Mesendoderm (in vitro differentiated cells): ENCODE data around the gene KCNAB2.
A peak's percentile ranks its signal among the peaks of the same experiment; 100 is the strongest.

Experiments
- DNase-seq: peaks from one replicate; pipeline ENCODE4 v3.0.0; 2013
- H2AK5ac ChIP-seq: 2 replicates; pipeline ENCODE4 v1.6.1; 2013; ENCODE audit warnings: low read length, inconsistent platforms
- H2BK120ac ChIP-seq: 2 replicates; pipeline ENCODE4 v1.6.1; 2013; ENCODE audit warnings: low read depth, mild to moderate bottlenecking, low read length, moderate library complexity, mixed read lengths
- H2BK15ac ChIP-seq: replicated peaks from 2 replicates; pipeline ENCODE4 v1.6.1; 2013; ENCODE audit warnings: low read depth, mild to moderate bottlenecking, moderate library complexity
- H2BK5ac ChIP-seq: 2 replicates; pipeline ENCODE4 v1.6.1; 2013; ENCODE audit warnings: low read length, inconsistent platforms
- H3K18ac ChIP-seq: 2 replicates; pipeline ENCODE4 v1.6.1; 2013; ENCODE audit warnings: mild to moderate bottlenecking, low read length, mixed read lengths
- H3K23ac ChIP-seq: one replicate; pipeline ENCODE4 v1.6.1; 2013; ENCODE audit warnings: low read length
- H3K27ac ChIP-seq: 2 replicates; pipeline ENCODE4 v1.5.1; 2013; ENCODE audit warnings: low read depth, mild to moderate bottlenecking, inconsistent platforms, low read length, moderate library complexity
- H3K27me3 ChIP-seq: 2 replicates; pipeline ENCODE4 v1.6.1; 2013; ENCODE audit warnings: low read length, control low read depth, mild to moderate bottlenecking, inconsistent platforms; ENCODE audit not compliant: insufficient read depth, poor library complexity
- H3K36me3 ChIP-seq: 2 replicates; pipeline ENCODE4 v1.6.1; 2013; ENCODE audit warnings: low read length, inconsistent platforms; ENCODE audit not compliant: control insufficient read depth, insufficient read depth
- H3K4ac ChIP-seq: one replicate; pipeline ENCODE4 v1.6.1; 2013; ENCODE audit warnings: low read depth, mild to moderate bottlenecking, low read length, moderate library complexity
- H3K4me1 ChIP-seq: 2 replicates; pipeline ENCODE4 v1.6.1; 2013; ENCODE audit warnings: low read depth, low read length, inconsistent platforms; ENCODE audit not compliant: control insufficient read depth
- H3K4me2 ChIP-seq: 2 replicates; pipeline ENCODE4 v1.6.1; 2013; ENCODE audit warnings: low read length
- H3K4me3 ChIP-seq: 2 replicates; pipeline ENCODE4 v1.5.1; 2013; ENCODE audit warnings: mild to moderate bottlenecking, low read length
- H3K56ac ChIP-seq: one replicate; pipeline ENCODE4 v1.6.1; 2013; ENCODE audit warnings: low read length
- H3K79me1 ChIP-seq: 2 replicates; pipeline ENCODE4 v1.6.1; 2013; ENCODE audit warnings: low read length, inconsistent platforms
- H3K79me2 ChIP-seq: 2 replicates; pipeline ENCODE4 v1.6.1; 2013; ENCODE audit warnings: mild to moderate bottlenecking, low read length; ENCODE audit not compliant: control insufficient read depth, insufficient read depth
- H3K9ac ChIP-seq: 2 replicates; pipeline ENCODE4 v1.6.1; 2013; ENCODE audit warnings: low read length, inconsistent platforms
- H4K5ac ChIP-seq: one replicate; pipeline ENCODE4 v1.6.1; 2013; ENCODE audit warnings: low read length
- H4K8ac ChIP-seq: one replicate; pipeline ENCODE4 v1.6.1; 2013; ENCODE audit warnings: low read depth, mild to moderate bottlenecking, control low read depth, low read length, moderate library complexity
- WGBS: extraction: QIAGEN DNeasy Blood & Tissue Kit; methylation state at CpG from one replicate; pipeline ENCODE4 v1.1.7; 2013; ENCODE audit warnings: low lambda C conversion rate, missing lambda C conversion rate; ENCODE audit not compliant: insufficient coverage; ENCODE audit errors: extremely low coverage; 5-methylcytosine and 5-hydroxymethylcytosine counted together

The KCNAB2 gene

GRCh38 chr1:6134741-6135510 is 89.2 kb downstream of the KCNAB2 start:
- H3K18ac ChIP-seq: no peak overlapping the region
- no peak for DNase-seq
- H3K79me1 ChIP-seq: no peaks in the 10 kb centered on the region
- no peak overlapping the region for H3K56ac ChIP-seq
- no peak overlapping the region for H2BK15ac ChIP-seq
- no peak overlapping the region for H3K4ac ChIP-seq
- H3K4me2 ChIP-seq: no peak overlapping the region
- no CpG with 5 or more reads among the region's 22 CpGs for WGBS
- no peak overlapping the region for H3K9ac ChIP-seq
- no peaks in the 10 kb centered on the region for H3K4me1 ChIP-seq
- no peak overlapping the region for H3K4me3 ChIP-seq
- H4K5ac ChIP-seq: no peak overlapping the region
- no peaks in the 10 kb centered on the region for H3K79me2 ChIP-seq
- no peak overlapping the region for H3K23ac ChIP-seq
- H2BK5ac ChIP-seq: no peak overlapping the region
- no peak overlapping the region for H4K8ac ChIP-seq
- no peaks in the 10 kb centered on the region for H3K27me3 ChIP-seq
- no peak overlapping the region for H3K27ac ChIP-seq
- H2BK120ac ChIP-seq: no peak overlapping the region
- H3K36me3 ChIP-seq: no peaks in the 10 kb centered on the region
- H2AK5ac ChIP-seq: no peak overlapping the region

GRCh38 chr1:6136516-6137220 is 91.0 kb downstream of the KCNAB2 start:
- Histone ChIP-seq H3K4ac (no peak overlapping the region), H2BK5ac (no peak overlapping the region), H3K36me3 (no peaks in the 10 kb centered on the region), H3K79me1 (no peaks in the 10 kb centered on the region), H3K9ac (no peak overlapping the region), H3K27me3 (no peaks in the 10 kb centered on the region), H3K23ac (no peak overlapping the region), H4K5ac (no peak overlapping the region), H3K4me1 (no peaks in the 10 kb centered on the region), H2AK5ac (no peak overlapping the region), H3K27ac (no peak overlapping the region), H3K56ac (no peak overlapping the region), H3K4me3 (no peak overlapping the region), H3K4me2 (no peak overlapping the region), H2BK15ac (no peak overlapping the region), H2BK120ac (no peak overlapping the region), H3K79me2 (no peaks in the 10 kb centered on the region), H4K8ac (no peak overlapping the region), H3K18ac (no peak overlapping the region)
- no CpG with 5 or more reads among the region's 16 CpGs for WGBS
- DNase-seq: no peak

GRCh38 chr1:6137758-6138157 is 92.1 kb downstream of the KCNAB2 start:
- Histone ChIP-seq H2BK5ac (no peak overlapping the region), H3K4me1 (no peaks in the 10 kb centered on the region), H3K23ac (no peak overlapping the region), H3K79me2 (no peaks in the 10 kb centered on the region), H3K18ac (no peak overlapping the region), H3K79me1 (no peaks in the 10 kb centered on the region), H3K4ac (no peak overlapping the region), H2BK15ac (no peak overlapping the region), H3K27ac (no peak overlapping the region), H2AK5ac (no peak overlapping the region), H3K9ac (no peak overlapping the region), H3K36me3 (no peaks in the 10 kb centered on the region), H3K27me3 (no peaks in the 10 kb centered on the region), H3K4me2 (no peak overlapping the region), H4K8ac (no peak overlapping the region), H3K56ac (no peak overlapping the region), H2BK120ac (no peak overlapping the region), H3K4me3 (no peak overlapping the region), H4K5ac (no peak overlapping the region)
- no CpG with 5 or more reads among the region's 5 CpGs for WGBS
- no peak for DNase-seq

- DNase-seq: no peak
- Histone ChIP-seq H3K27ac (no peak overlapping the region), H2BK15ac (no peak overlapping the region), H2BK5ac (no peak overlapping the region), H4K5ac (no peak overlapping the region), H3K36me3 (no peaks in the 10 kb centered on the region), H2AK5ac (no peak overlapping the region), H3K4me1 (no peaks in the 10 kb centered on the region), H3K18ac (no peak overlapping the region), H3K23ac (no peak overlapping the region), H3K9ac (no peak overlapping the region), H3K79me2 (no peaks in the 10 kb centered on the region), H3K56ac (no peak overlapping the region), H4K8ac (no peak overlapping the region), H2BK120ac (no peak overlapping the region), H3K79me1 (no peaks in the 10 kb centered on the region), H3K4me3 (no peak overlapping the region), H3K4me2 (no peak overlapping the region), H3K27me3 (no peaks in the 10 kb centered on the region), H3K4ac (no peak overlapping the region)
- WGBS: no CpG with 5 or more reads among the region's 2 CpGs
Measured at GRCh38 chr1:6140413-6140812, 94.7 kb downstream of the KCNAB2 start.

GRCh38 chr1:6141592-6141991 is 95.9 kb downstream of the KCNAB2 start:
- no peak overlapping the region for H4K5ac ChIP-seq
- no peak overlapping the region for H3K27ac ChIP-seq
- no peak overlapping the region for H3K4me3 ChIP-seq
- no peaks in the 10 kb centered on the region for H3K79me2 ChIP-seq
- H3K27me3 ChIP-seq: no peaks in the 10 kb centered on the region
- no peak overlapping the region for H3K9ac ChIP-seq
- H3K23ac ChIP-seq: no peak overlapping the region
- no peak overlapping the region for H3K4ac ChIP-seq
- no peak overlapping the region for H3K18ac ChIP-seq
- H2BK15ac ChIP-seq: no peak overlapping the region
- peak; percentile 57 for DNase-seq
- no peak overlapping the region for H2BK120ac ChIP-seq
- H2BK5ac ChIP-seq: no peak overlapping the region
- no peaks in the 10 kb centered on the region for H3K4me1 ChIP-seq
- H3K4me2 ChIP-seq: no peak overlapping the region
- no CpG with 5 or more reads among the region's 7 CpGs for WGBS
- H2AK5ac ChIP-seq: no peak overlapping the region
- no peak overlapping the region for H3K56ac ChIP-seq
- no peaks in the 10 kb centered on the region for H3K79me1 ChIP-seq
- H3K36me3 ChIP-seq: no peaks in the 10 kb centered on the region
- no peak overlapping the region for H4K8ac ChIP-seq
